Measurements from ENCODE around the gene U2AF1L4.

Gene U2AF1L4

DNA sequence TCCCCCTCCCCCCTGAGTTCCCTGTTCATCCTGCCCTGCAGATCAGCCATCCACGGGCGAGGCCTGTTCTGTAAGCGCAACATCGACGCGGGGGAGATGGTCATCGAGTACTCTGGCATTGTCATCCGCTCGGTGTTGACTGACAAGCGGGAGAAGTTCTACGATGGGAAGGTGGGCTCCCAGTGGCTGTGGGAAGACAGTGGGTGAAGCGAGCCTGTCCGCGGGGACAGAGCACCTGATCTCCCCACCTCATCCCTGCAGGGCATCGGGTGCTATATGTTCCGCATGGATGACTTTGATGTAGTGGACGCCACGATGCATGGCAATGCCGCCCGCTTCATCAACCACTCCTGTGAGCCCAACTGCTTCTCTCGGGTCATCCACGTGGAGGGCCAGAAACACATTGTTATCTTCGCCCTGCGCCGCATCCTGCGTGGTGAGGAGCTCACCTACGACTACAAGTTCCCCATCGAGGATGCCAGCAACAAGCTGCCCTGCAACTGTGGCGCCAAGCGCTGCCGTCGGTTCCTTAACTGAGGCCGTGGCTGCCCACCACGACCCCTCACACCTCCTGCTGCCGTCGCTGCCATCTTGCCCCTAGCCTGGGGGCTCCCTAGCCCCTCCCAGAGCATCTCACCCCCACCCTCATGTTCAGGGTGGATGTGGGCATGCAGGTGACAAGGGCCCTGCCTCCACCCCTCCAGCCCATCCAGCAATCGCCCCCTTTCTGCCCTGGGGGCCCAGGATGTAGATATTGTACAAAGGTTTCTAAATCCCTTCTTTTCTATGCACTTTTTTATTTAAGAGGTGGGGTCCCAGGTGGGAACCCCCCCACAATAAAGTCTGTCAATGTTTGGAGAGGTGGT lies 7.0 kb downstream of the U2AF1L4 start:
- Mint-ChIP-seq H3K27me3 (no peaks in the 10 kb centered on the region), H3K4me1 (peaks cover 42 to 74% of the 10 kb centered on the region in 2 donors), H3K27ac (peak overlapping the region; percentile 92), H3K4me3 (peak overlapping the region; percentile 40 to 57), H3K36me3 (peaks cover 62 to 82% of the 10 kb centered on the region in 2 donors), H3K9me3 (no peaks in the 10 kb centered on the region)
- ATAC-seq (replicated peaks), result no peak
- DNase-seq, result no peak

DNA sequence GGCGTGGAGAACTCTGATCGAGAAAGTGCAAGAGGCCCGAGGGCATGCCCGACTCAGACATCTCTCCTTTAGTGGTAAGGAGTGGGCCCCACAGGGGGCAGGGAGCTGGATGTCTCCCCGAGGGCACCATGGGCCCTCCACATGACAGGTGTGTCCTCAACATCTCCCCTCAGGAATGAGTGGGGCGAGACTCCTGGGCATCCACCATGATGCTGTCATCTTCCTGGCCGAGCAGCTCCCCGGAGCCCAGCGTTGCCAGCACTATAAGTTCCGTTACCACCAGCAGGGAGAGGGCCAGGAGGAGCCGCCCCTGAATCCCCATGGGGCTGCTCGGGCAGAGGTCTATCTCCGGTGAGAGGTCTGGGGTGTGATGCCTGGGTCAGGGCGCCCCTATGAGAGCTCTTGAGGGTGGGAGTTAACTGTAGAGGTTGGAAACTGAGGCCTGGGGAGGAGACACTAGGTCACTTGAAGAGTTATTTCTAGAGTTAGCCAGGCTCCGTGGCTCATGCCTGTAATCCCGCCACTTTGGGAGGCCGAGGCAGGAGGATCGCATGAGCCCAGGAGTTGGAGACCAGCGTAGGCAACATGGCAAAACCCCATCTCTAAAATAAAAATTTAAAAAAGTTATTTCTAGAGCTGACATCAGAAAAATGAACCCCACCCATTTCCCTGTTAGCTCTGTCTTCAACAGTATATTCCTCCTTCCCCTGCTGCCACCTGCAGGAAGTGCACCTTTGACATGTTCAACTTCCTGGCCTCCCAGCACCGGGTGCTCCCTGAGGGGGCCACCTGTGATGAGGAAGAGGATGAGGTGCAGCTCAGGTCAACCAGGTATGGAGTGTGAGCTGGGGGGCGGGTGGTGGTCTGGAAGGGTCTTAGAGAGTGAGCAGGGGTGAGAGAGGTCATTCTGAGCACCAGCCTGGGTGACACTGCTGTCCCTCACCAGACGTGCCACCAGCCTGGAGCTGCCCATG lies 8.0 kb downstream of the U2AF1L4 start:
- Mint-ChIP-seq H3K36me3 (peaks cover 55 to 81% of the 10 kb centered on the region in 2 donors), H3K9me3 (no peaks in the 10 kb centered on the region), H3K4me1 (peaks cover 35 to 63% of the 10 kb centered on the region in 2 donors), H3K27me3 (no peaks in the 10 kb centered on the region), H3K27ac (peak overlapping the region; percentile 89), H3K4me3 (peak overlapping the region in 1 of 2 donors; percentile 49)
- ATAC-seq (replicated peaks) (no peak), DNase-seq (no peak)

DNA sequence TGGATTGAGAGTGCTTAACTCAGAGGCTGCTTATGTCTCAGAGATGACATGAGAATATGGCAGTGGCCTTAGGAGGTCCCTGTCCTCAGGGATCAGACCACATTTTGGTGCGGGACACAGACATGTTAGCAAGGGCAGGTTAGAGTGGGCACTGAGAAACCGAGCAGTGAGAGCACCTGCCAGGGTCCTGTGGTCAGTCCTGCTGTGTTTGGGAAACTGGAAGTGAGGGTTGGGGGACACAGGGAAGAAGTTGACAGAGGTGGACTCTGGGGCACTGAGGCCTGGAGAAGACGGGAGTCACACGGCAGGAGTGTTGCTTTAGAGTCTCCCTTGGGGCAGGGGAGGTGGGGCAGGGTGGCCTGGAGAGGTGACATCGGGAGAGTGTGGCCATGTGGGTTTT lies 10.3 kb downstream of the U2AF1L4 start:
- H3K27me3 Mint-ChIP-seq, result no peaks in the 10 kb centered on the region
- peaks cover 29 to 57% of the 10 kb centered on the region in 2 donors for H3K4me1 Mint-ChIP-seq
- ATAC-seq (replicated peaks) (no peak), DNase-seq (no peak)
- no peaks in the 10 kb centered on the region for H3K9me3 Mint-ChIP-seq
- peaks cover 60 to 86% of the 10 kb centered on the region in 2 donors for H3K36me3 Mint-ChIP-seq
- no peak overlapping the region for H3K27ac Mint-ChIP-seq
- no peak overlapping the region for H3K4me3 Mint-ChIP-seq

DNA sequence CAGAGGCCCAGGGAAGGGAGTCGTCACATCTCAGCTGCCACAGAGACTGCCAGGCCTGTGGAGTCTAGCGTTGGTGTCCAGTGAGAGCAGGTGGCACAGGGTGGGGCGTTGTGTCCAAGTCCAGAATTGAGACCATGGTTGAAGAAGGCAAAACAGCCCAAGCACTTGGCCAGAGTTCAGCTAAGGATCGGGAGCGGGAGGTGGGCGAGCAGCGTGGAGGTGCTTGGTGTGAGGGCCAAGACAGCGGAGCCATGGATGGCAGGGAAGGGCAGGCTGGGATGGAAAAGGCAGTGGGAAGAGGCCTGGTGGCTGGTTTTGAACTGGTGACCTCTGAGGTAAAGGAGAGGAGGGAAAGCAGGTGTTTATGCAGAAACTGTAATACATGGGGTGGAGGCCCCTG lies 10.9 kb downstream of the U2AF1L4 start:
- H3K36me3 Mint-ChIP-seq, result peaks cover 66 to 83% of the 10 kb centered on the region in 2 donors
- DNase-seq (no peak), ATAC-seq (replicated peaks) (no peak)
- H3K27ac Mint-ChIP-seq, result no peak overlapping the region
- no peaks in the 10 kb centered on the region for H3K9me3 Mint-ChIP-seq
- no peaks in the 10 kb centered on the region for H3K27me3 Mint-ChIP-seq
- no peak overlapping the region for H3K4me3 Mint-ChIP-seq
- H3K4me1 Mint-ChIP-seq, result peaks cover 25 to 51% of the 10 kb centered on the region in 2 donors

DNA sequence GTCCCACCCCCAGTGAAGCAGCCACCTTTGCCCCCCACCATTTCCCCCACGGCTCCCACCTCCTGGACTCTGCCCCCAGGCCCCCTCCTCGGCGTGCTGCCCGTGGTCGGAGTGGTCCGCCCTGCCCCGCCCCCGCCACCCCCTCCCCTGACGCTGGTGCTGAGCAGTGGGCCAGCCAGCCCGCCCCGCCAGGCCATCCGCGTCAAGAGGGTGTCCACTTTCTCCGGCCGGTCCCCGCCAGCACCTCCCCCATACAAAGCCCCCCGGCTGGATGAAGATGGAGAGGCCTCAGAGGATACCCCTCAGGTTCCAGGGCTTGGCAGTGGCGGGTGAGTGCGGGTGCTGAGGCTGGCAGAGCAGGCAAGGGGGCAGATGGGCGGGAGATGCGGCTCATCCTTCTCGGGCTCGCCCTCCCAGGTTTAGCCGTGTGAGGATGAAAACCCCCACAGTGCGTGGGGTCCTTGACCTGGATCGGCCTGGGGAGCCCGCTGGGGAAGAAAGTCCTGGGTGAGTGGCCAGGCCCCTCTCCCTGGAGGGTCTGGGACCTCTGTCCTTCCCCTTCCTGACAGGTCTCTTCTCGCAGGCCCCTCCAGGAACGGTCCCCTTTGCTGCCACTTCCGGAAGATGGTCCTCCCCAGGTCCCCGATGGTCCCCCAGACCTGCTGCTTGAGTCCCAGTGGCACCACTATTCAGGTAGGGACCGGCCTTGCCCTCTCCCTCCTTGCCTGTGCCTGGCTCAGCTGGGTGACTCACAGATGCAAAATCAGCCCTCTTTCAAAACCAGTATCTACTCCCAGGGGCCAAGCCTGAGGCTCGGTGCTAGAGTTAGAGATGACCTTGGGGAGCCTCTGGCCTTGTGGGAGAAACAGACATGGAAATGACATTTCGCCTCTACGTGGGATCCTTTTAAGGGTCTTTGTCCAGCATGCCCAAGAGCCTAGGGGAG lies 11.8 kb downstream of the U2AF1L4 start:
- Mint-ChIP-seq H3K4me1 (peaks cover 20 to 43% of the 10 kb centered on the region in 2 donors), H3K9me3 (no peaks in the 10 kb centered on the region), H3K27ac (peak overlapping the region; percentile 59), H3K27me3 (no peaks in the 10 kb centered on the region), H3K36me3 (peaks cover 69 to 81% of the 10 kb centered on the region in 2 donors), H3K4me3 (no peak overlapping the region)
- no peak for DNase-seq
- no peak for ATAC-seq (replicated peaks)

DNA sequence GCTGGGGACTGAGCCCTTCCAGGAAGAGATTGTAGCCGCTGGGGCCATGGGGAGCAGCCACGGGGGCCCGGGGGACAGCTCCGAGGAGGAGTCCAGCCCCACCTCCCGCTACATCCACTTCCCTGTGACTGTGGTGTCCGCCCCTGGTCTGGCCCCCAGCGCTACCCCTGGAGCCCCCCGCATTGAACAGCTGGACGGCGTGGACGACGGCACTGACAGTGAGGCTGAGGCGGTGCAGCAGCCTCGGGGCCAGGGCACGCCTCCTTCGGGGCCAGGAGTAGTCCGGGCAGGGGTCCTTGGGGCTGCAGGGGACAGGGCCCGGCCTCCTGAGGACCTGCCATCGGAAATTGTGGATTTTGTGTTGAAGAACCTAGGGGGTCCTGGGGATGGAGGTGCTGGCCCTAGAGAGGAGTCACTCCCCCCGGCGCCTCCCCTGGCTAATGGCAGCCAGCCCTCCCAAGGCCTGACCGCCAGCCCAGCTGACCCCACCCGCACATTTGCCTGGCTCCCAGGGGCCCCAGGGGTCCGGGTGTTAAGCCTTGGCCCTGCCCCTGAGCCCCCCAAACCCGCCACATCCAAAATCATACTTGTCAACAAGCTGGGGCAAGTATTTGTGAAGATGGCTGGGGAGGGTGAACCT lies 12.6 kb downstream of the U2AF1L4 start:
- Mint-ChIP-seq H3K4me1 (peaks cover 23 to 41% of the 10 kb centered on the region in 2 donors), H3K9me3 (no peaks in the 10 kb centered on the region), H3K27me3 (no peaks in the 10 kb centered on the region), H3K27ac (peak overlapping the region; percentile 68), H3K4me3 (no peak overlapping the region), H3K36me3 (peaks cover 75 to 81% of the 10 kb centered on the region in 2 donors)
- no peak for ATAC-seq (replicated peaks)
- no peak for DNase-seq

DNA sequence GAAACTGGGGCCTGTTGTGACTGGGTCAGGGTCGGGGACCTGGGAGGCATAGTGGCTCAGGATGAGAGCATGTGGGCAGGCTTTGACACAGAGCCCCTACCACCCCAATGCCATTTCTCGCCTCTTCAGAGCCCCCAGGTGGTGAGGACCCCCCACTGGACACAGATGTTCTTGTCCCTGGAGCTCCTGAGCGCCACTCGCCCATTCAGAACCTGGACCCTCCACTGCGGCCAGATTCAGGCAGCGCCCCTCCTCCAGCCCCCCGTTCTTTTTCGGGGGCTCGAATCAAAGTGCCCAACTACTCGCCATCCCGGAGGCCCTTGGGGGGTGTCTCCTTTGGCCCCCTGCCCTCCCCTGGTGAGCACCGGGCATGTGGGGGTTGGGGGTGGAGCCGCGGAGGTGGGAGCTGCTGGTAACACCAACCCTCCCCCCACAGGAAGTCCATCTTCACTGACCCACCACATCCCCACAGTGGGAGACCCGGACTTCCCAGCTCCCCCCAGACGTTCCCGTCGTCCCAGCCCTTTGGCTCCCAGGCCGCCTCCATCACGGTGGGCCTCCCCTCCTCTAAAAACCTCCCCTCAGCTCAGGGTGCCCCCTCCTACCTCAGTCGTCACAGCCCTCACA lies 13.3 kb downstream of the U2AF1L4 start:
- Mint-ChIP-seq H3K36me3 (peaks cover 76 to 78% of the 10 kb centered on the region in 2 donors), H3K4me1 (peaks cover 17 to 34% of the 10 kb centered on the region in 2 donors), H3K4me3 (no peak overlapping the region), H3K9me3 (no peaks in the 10 kb centered on the region), H3K27me3 (no peaks in the 10 kb centered on the region), H3K27ac (peak overlapping the region; percentile 68)
- ATAC-seq (replicated peaks) (no peak), DNase-seq (no peak)

DNA sequence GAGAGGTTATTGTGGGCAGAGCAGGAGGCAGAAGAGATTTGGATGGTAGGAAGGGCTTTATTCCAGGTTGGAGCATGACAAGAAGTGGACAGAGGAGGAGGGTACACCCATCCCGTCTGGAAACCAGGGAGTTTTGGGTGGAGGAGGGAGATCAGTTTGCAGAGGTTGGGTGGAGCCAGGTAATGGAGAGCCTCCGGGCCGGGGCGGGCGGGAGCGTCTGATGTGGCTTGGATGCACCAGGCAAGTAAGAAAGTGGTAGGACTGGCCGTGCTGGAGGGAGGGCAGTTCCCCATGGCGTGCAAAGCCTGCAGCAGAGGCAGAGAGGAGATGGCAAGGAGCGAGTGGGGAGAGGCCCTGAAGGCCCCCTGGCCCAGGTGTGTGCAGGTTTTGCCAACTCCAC lies 13.9 kb downstream of the U2AF1L4 start:
- DNase-seq, result no peak
- Mint-ChIP-seq H3K36me3 (peaks cover 72 to 76% of the 10 kb centered on the region in 2 donors), H3K4me3 (no peak overlapping the region), H3K4me1 (peaks cover 12 to 28% of the 10 kb centered on the region in 2 donors), H3K9me3 (no peaks in the 10 kb centered on the region), H3K27me3 (no peaks in the 10 kb centered on the region), H3K27ac (no peak overlapping the region)
- ATAC-seq (replicated peaks), result no peak

DNA sequence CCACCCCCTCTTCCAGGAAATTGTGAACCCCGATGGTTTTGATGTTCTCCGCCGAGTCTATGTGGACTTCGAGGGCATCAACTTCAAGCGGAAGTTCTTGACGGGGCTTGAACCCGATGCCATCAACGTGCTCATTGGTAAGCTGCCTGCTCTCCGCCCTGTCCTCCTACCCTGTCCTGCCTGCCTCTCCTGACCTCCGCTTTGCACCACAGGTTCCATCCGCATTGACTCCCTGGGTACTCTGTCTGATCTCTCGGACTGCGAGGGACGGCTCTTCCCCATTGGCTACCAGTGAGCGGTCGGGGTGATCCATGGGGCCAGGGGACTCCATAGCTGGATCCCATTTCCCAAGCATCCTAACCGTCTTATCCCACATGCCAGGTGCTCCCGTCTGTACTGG lies 14.9 kb downstream of the U2AF1L4 start:
- Mint-ChIP-seq H3K9me3 (no peaks in the 10 kb centered on the region), H3K4me3 (no peak overlapping the region), H3K27me3 (no peaks in the 10 kb centered on the region), H3K36me3 (peaks cover 72 to 78% of the 10 kb centered on the region in 2 donors), H3K27ac (no peak overlapping the region), H3K4me1 (peaks cover 10 to 21% of the 10 kb centered on the region in 2 donors)
- ATAC-seq (replicated peaks) (no peak), DNase-seq (no peak)

DNA sequence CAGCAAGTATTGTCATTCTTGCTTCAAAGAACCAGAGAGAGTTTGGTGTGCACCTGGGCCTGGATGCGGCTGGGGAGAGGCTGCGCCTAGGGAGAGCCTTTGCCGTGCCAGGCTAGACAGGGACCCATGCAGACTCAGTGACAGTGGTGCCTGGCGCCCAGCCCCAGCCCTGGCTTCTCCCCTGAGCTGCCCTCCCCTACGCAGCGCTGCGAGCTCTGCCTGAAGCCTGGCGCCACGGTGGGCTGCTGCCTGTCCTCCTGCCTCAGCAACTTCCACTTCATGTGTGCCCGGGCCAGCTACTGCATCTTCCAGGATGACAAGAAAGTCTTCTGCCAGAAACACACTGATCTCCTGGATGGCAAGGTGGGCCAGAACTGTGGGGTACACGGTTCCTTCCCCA lies 15.5 kb downstream of the U2AF1L4 start:
- peaks cover 73 to 76% of the 10 kb centered on the region in 2 donors for H3K36me3 Mint-ChIP-seq
- no peak overlapping the region for H3K4me3 Mint-ChIP-seq
- ATAC-seq (replicated peaks), result no peak
- H3K9me3 Mint-ChIP-seq, result no peaks in the 10 kb centered on the region
- no peak for DNase-seq
- no peaks in the 10 kb centered on the region for H3K27me3 Mint-ChIP-seq
- H3K27ac Mint-ChIP-seq, result no peak overlapping the region
- H3K4me1 Mint-ChIP-seq, result peaks cover 10 to 17% of the 10 kb centered on the region in 2 donors

DNA sequence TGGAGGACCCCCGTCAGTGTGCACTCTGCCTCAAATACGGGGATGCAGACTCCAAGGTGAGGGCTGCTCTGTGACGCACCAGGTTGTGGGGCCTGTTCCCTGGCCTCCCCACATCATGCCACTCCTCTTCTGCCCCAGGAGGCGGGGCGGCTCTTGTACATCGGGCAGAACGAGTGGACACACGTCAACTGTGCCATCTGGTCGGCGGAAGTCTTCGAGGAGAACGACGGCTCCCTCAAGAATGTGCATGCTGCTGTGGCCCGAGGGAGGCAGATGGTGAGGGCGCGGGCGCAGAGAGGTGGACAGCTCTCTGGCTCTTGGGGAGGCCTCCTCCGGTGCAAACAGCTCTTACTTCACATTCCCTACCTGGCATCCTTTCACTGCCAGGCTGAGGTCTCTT lies 16.2 kb downstream of the U2AF1L4 start:
- peaks cover 71 to 73% of the 10 kb centered on the region in 2 donors for H3K36me3 Mint-ChIP-seq
- H3K4me1 Mint-ChIP-seq, result peaks cover 6 to 17% of the 10 kb centered on the region in 2 donors
- H3K4me3 Mint-ChIP-seq, result no peak overlapping the region
- ATAC-seq (replicated peaks) (no peak), DNase-seq (no peak)
- H3K27me3 Mint-ChIP-seq, result no peaks in the 10 kb centered on the region
- no peaks in the 10 kb centered on the region for H3K9me3 Mint-ChIP-seq
- H3K27ac Mint-ChIP-seq, result no peak overlapping the region

DNA sequence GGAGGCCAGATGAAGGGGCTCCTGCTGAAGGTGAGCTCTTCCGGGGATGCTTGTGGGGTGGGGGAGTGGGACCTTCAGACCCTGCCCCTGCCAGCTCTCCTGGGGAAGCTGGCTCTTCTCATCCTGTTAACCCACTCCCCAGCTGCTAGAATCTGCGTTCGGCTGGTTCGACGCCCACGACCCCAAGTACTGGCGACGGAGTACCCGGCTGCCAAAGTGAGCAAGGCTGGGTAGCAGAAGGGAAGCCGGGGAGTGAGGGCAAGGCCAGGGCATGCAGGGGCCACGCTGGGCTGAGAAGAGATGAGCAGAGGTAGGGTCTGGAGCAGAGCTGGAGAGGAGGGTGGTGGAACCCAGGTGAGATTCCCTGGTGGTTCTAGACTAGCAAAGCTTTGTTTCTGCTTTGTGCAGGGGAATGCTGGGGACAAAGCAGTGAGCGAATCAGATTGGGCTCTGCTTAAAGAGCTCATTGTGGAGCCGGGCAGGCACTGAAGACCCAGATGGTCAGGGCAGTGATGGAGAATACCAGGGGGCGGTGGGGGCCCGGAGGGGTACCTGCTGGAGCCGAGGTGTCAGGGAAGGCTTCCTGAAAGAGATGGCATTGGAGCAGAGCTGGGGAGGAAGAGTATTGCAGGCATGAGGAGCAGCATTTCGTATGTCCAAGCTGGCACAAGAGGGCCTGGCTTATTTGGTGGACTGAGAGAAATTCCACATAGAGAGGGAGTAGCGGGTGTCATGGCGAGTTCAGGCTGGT lies 17.1 kb downstream of the U2AF1L4 start:
- no peak for ATAC-seq (replicated peaks)
- H3K9me3 Mint-ChIP-seq, result no peaks in the 10 kb centered on the region
- no peak for DNase-seq
- no peaks in the 10 kb centered on the region for H3K27me3 Mint-ChIP-seq
- H3K27ac Mint-ChIP-seq, result no peak overlapping the region
- peaks cover 71 to 72% of the 10 kb centered on the region in 2 donors for H3K36me3 Mint-ChIP-seq
- no peak overlapping the region for H3K4me3 Mint-ChIP-seq
- H3K4me1 Mint-ChIP-seq, result peaks cover 6 to 16% of the 10 kb centered on the region in 2 donors

Measured in stimulated activated naive B cell treated with anti-CD40 and anti-IgM and Interleukin-4, amounts not matched to agents 10 μg/mL and 1 μg/mL and 100 μg/mL, for 72 hours (primary cell).